ENCODE results near the gene ELMO1. TPM values are rescaled to one million over a fixed set of nuclear protein-coding genes. Genes with fewer than 3 reads are reported as not detected.
"Not testable (repeated sequence)": the region's sequence is repeated elsewhere in the genome, so short reads cannot be mapped to it uniquely, and the experiment has no call there.

The ELMO1 gene
- total RNA-seq, 1 experiment from 2014 or later, result not detected

DNA sequence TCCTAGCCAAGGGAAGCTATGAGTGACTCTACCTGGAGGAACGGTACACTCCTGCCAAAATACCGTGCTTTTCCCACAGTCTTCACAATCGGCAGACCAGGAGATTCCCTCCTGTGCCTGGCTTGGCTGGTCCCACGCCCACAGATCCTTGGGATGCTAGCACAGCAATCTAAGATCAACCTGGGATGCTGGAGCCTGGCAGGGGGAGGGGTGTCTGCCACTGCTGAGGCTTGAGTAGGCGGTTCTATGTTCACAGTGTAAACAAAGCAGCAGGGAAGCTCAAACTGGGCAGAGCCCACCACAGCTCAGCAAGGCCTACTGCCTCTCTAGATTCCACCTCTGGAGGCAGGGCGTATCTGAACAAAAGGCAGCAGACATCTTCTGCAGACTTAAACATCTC, 295.3 kb downstream of the ELMO1 start:
- H3K4me3 ChIP-seq, result no peak overlapping the region
- H3K36me3 ChIP-seq, result no peaks in the 10 kb centered on the region
- no peaks in the 10 kb centered on the region for H3K27me3 ChIP-seq
- no peaks in the 10 kb centered on the region for H3K9me3 ChIP-seq
- no peak for DNase-seq

DNA sequence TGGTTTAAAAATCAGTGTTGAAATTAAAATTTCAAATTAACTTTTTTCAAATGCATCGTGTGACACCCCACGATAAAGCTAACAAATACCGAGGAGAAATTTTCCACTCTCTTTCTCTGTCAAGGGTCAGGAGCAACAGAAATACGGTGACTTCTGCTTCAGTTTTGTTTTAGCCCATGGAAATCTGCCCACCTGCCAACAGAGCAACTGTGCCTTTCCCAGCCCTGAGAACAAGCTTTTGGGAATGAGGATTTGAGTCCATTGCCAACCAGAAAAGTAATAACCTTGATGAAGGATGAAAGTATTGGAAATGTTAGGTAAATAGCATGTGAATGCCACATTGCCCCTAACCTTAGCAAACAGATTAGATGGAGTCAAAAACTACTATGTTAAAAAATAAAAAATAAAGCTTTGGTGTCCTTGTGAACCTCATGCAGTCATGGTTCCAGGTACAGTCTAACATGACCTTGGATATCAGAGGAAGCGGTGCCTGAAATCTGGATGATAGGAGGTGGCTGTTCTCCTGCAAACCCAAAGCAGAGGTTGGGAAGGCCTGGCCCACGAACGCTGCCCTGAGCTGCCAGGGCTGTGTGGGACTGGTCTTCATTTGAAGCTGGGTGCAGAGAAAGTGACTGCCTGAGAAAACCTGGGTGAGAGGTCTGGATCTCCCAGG, 296.8 kb downstream of the ELMO1 start:
- Histone ChIP-seq H3K4me3 (no peak overlapping the region), H3K36me3 (no peaks in the 10 kb centered on the region), H3K9me3 (no peaks in the 10 kb centered on the region), H3K27me3 (no peaks in the 10 kb centered on the region)
- no peak for DNase-seq

DNA sequence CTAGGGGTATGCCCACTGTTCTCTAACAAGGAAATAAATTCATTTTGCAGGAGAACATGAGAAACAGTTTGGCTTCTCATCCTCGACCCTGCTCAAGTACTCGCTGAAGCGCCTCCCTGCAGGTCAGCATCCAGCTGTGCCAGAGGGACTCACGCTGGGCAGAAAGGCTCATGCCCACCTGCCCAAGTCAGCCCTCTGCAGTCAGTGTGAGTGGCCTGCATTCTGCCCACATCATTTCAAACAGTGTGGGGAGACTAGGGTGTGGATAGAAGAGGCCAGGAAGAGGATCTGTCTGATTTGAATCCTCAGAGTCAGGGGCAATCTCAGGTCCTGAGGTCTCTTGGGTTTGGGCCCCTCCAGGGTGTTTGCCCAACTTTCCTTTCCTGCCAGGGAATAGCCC, 297.8 kb downstream of the ELMO1 start:
- H3K4me3 ChIP-seq, result no peak overlapping the region
- no peak for DNase-seq
- H3K27me3 ChIP-seq, result no peaks in the 10 kb centered on the region
- H3K9me3 ChIP-seq, result no peaks in the 10 kb centered on the region
- H3K36me3 ChIP-seq, result no peaks in the 10 kb centered on the region

DNA sequence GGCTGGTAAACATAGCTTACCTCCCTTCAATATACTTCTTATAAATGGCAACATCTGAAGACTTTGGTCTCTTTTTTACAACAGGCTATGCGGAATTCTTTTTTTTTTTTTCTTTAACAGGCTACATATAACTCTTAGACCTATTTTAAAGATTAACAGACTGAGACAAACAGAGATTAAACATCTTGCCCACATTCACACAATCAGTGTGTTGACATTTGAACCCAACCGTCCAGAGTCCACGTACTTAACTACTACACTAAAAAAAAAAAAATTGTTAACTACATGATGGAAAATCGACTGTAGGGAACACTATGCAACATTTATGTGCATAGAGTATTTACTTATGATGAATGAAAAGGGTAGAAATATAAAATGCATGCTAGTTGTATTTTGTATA, 298.5 kb downstream of the ELMO1 start:
- Histone ChIP-seq H3K27me3 (no peaks in the 10 kb centered on the region), H3K36me3 (no peaks in the 10 kb centered on the region), H3K9me3 (no peaks in the 10 kb centered on the region), H3K4me3 (no peak overlapping the region)
- DNase-seq, result no peak

DNA sequence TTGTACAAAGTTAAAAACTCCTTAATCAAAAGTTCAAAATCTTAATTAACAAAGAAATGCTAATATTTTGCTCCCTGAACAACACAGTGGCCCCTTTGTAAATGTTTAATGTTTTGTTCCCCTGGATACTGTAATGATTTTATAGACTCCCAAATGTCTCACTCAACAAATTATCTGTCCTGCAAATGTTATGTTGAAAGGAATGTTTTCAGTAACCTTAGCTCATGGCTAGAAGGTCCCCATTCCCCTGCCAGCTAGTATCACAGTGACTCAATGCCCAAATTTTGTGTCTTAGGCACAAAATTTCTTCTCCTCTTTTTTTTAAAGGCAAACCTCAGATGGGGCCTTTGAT, 298.9 kb downstream of the ELMO1 start:
- no peak for DNase-seq
- no peaks in the 10 kb centered on the region for H3K27me3 ChIP-seq
- H3K4me3 ChIP-seq, result no peak overlapping the region
- no peaks in the 10 kb centered on the region for H3K36me3 ChIP-seq
- no peaks in the 10 kb centered on the region for H3K9me3 ChIP-seq

DNA sequence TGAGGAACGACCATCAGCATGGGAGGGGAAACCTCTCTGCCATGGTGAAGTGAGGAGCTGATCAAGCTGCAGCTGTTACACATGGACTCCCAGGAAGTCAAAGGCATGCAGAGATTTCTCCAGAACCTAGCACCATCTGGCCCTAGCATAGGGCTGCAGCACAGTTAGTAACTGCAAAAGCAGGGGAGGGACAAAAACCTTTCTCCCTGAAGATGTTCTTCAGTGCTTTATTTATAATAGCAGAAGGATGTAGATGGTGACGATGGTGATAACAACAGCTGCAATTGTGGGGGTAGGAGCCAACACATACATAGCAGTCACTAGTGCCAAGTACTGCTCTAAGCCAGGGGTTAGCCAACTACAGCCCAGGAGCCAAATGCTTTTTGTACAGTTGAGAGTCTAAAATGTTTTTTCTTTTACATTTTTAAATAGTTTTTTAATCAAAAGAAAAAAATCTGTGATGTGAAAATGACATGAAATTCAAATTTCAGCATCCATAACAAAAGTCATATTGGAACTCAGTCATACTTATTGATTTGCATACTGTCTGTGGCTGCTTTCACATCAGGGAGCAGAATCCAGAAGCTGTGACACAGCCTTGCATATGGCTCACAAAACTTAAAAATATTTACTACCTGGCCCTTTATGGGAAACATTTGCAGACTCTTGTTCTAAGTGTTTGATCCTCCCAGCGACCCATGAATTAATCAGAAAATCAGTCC, 299.5 kb downstream of the ELMO1 start:
- no peaks in the 10 kb centered on the region for H3K36me3 ChIP-seq
- no peak overlapping the region for H3K4me3 ChIP-seq
- no peaks in the 10 kb centered on the region for H3K27me3 ChIP-seq
- no peaks in the 10 kb centered on the region for H3K9me3 ChIP-seq
- DNase-seq, result peak; percentile 27

DNA sequence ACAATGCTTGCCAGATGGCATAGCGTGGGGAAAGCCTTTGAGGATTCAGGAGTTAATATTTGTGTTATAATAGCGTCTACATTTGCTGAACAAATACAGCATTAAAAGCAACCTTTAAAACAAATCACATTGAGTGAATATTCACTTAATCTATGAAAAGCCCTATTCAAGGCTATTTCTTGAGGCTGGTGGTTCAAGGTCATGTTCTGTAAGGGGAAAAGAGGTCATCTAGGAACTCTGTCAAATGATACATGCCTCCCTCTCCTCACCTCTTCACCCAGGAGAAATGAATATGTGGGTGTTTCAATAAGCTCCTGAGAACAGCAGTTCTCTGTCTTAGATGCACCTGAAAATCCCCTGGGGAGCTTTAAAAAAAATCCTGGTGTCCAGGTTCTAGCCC, 303.0 kb downstream of the ELMO1 start:
- H3K27me3 ChIP-seq, result no peaks in the 10 kb centered on the region
- no peaks in the 10 kb centered on the region for H3K9me3 ChIP-seq
- no peak for DNase-seq
- H3K36me3 ChIP-seq, result no peaks in the 10 kb centered on the region
- no peak overlapping the region for H3K4me3 ChIP-seq

DNA sequence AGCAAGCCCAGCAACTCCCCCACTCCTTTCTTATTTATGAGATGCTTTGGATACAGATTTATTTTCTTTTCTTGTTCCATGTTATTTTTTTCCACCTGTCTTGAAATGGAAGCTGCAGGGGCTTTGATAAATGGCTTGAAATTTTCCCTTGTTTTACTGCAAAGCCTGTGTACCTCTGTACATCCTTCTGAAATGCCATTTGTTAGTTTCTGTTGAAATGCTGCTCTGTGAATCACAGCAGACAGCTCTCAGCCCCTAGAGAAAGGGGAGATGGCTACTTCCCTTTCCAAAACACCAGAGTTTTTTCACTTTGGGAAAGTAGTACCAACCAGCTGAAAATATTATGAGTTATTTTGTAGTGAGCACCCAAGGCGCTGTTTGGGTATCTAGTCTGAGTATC, 304.2 kb downstream of the ELMO1 start:
- H3K9me3 ChIP-seq, result no peaks in the 10 kb centered on the region
- H3K27me3 ChIP-seq, result no peaks in the 10 kb centered on the region
- H3K4me3 ChIP-seq, result no peak overlapping the region
- DNase-seq, result no peak
- H3K36me3 ChIP-seq, result no peaks in the 10 kb centered on the region

DNA sequence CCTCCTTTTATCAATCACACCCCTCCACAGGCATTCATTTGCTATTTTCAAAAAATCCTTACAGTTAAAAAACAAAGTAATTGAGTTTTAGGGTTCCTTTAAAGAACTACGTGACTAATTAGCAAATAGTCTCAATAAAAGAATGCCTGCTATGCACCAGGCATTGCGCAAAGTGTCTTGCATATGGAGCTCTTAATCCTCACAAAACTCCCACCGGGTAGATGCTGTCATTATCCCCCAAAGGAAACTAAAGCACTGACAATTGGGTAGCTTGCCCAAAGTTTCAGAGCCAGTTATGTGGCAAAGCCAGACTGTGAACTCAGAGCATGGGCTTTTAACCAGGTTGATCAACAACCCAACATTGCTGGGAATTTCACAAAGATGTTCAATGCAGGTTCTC, 305.7 kb downstream of the ELMO1 start:
- Histone ChIP-seq H3K4me3 (no peak overlapping the region), H3K36me3 (no peaks in the 10 kb centered on the region), H3K27me3 (no peaks in the 10 kb centered on the region), H3K9me3 (no peaks in the 10 kb centered on the region)
- DNase-seq, result no peak

DNA sequence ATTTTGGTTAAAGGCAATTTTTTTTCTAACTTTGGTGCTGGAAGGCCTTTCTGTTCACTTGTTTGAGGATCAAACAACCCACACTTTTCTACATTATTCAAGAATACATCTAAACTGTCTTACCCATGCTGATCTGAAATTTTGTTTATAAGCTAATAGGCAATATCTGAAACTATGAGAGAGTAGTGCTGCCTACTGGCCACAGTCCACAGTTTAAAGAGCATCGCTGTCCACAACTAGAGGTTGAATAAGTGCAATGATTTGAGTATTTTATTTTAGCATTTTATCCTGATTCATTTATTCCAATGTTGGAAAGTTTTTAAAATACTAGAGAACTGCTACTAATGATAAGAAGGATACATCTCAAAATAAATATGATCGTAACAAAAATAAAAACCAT, 306.9 kb downstream of the ELMO1 start:
- Histone ChIP-seq H3K9me3 (no peaks in the 10 kb centered on the region), H3K36me3 (no peaks in the 10 kb centered on the region), H3K4me3 (no peak overlapping the region), H3K27me3 (no peaks in the 10 kb centered on the region)
- DNase-seq, result no peak

DNA sequence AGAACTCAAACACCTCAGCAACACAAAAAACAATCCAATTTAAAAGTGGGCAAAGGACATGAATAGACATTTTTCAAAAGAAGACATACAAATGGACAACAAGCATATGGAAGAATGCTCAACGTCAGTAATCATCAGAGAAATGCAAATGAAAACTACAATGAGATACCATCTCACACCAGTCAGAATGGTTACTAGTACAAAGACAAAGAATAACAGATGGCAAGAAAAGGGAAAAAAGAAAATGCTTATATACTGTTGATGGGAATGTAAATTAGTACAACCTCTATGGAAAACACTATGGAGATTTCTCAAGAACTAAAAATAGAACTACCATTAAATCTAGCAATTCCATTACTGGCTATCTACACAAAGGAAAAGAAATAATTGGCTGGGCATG, 314.8 kb downstream of the ELMO1 start:
- not testable (repeated sequence) for H3K4me3 ChIP-seq, H3K9me3 ChIP-seq, DNase-seq

DNA sequence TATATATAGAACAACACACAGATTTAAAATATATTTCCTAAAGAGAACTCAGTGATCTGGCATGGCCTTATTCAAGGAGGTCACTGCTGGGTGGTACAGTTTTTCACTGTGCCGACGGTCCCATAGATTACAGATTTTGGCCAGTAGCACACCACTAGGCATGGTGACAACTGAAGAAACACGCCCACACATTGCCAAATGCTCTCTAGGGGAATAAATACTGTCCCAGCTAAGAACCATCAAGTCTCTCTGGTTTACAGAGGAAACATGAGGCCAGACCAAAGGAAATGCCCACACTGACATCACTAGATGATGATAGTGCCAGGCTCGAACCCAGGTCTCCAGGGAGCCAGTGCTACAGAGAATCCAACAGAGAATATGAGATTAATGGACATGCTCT, 316.8 kb downstream of the ELMO1 start:
- Histone ChIP-seq H3K36me3 (no peaks in the 10 kb centered on the region), H3K9me3 (no peaks in the 10 kb centered on the region), H3K27me3 (no peaks in the 10 kb centered on the region), H3K4me3 (no peak overlapping the region)
- DNase-seq, result no peak

More for the DNA sequence above, 314.8 kb downstream of the ELMO1 start:
- H3K36me3 ChIP-seq, H3K27me3 ChIP-seq: not testable (repeated sequence)

DNA sequence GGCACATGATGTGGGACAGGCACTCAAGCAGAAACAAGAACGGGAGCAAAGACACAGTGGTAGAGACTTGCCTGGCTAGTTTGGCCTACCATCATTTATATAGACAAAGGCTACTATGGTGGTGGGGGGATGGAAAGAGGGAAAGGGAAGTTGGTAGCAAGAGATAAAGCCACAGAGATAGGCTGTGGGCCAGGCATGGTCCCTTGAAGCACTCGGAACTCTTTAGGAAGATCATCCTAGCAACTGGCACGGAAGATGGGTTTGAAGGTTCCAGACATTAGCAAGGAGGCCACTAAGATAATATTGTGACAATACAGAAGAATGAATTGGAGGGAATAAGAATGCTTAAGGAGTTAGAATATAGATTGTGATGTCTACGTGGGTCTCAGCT, 319.6 kb downstream of the ELMO1 start:
- Histone ChIP-seq H3K36me3 (no peaks in the 10 kb centered on the region), H3K4me3 (no peak overlapping the region), H3K27me3 (no peaks in the 10 kb centered on the region), H3K9me3 (peaks cover 2% of the 10 kb centered on the region; the same call in 1 of the 2 replicates)
- DNase-seq, result no peak

DNA sequence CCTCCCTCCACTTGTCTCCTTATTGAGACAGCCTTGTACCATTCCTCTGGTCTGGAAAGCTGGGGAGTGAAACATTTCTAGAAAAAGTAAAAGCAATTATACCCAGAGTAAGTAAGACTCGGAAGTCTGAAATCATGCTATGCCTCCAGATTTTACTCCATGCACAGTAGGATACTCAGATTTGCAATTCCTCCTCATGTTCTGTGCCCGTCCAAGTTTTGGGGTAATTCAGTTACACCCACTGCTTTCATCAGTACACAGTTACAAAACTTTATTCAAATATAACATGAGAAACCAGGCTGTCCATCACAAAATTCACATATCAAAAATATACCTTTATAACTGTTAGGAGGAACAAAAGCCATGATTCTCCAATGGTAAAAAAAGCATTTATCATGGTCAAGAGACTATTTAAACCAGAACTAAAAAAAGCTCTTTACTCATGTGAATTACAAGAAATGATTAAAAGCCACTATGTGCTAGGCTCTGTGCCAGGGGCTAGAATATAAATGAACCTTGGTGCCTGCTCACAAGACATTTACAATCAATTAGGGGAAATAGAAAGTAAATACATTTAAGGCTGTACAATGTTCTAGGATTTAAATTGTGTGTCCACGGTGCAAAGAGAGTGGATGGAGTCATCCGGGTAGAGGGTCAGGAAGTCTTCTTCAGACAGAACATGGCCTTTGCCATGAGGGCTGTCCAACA, 320.2 kb downstream of the ELMO1 start:
- DNase-seq, result no peak
- no peak overlapping the region for H3K4me3 ChIP-seq
- no peaks in the 10 kb centered on the region for H3K27me3 ChIP-seq
- peaks cover 2% of the 10 kb centered on the region; the same call in 1 of the 2 replicates for H3K9me3 ChIP-seq
- H3K36me3 ChIP-seq, result no peaks in the 10 kb centered on the region

DNA sequence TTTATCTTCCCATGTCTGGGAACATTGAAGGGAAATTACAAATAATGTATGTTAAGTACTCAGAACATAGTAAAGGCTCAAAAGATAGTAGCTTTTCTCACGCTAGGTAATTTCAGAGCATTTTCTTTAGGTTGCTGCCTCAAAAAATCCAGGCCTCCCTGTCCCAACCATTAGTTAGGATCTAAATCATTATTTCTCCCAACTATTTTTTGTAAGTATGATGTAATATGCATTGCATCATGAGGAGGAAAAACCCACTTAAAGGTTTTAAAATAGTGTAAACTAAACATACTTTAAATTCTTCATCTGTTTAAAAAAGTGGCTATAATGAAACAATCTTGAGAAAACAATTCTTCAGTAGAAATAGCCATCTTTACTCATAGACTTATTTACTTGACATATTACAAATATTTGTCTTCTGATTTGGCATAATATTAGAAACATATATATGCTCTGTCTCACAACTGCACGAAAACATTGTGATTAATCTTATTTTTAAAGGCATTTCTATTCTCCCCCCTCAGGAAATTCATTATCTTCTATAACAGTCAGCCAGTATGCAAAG, 329.3 kb downstream of the ELMO1 start:
- DNase-seq, result no peak
- no peaks in the 10 kb centered on the region for H3K36me3 ChIP-seq
- no peak overlapping the region for H3K4me3 ChIP-seq
- no peaks in the 10 kb centered on the region for H3K9me3 ChIP-seq
- H3K27me3 ChIP-seq, result no peaks in the 10 kb centered on the region

DNA sequence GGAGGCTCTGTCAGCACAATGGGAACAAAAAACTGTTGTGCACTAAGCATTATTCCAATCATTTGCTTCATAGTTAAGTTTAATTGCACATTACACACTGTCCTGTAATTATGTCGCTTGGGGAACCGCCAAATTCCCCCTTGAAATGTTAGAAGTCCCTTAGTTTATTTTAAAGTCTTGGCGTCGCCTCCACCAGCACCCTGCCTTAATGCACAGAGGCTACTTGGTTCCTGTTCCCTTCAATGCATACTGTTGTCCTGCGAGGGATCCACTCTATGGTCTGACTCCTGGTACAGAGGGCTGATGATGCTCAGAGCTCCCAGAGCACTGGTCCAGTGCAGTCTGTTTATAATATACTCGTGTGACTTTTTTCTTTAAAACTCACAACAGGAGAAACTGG, 330.7 kb downstream of the ELMO1 start:
- no peak for DNase-seq
- H3K27me3 ChIP-seq, result no peaks in the 10 kb centered on the region

DNA sequence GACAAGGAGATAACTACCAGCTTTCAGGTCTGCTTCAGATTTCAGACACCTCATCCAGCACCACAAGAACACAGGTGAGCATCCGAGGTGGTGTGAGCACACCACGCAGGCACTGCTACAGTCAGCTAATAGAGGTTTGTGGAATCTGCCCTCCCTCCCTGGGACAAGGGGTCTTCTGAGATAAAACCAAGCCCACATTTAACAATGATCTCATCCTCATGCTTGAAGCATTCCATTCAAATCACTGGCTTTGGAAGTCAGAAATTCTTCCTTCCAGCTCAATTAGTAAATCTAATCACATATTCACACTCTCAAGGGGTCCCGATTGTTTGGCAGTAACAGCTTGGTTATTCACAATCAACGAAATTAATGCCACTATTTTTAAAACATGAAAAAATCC, 331.4 kb downstream of the ELMO1 start:
- no peaks in the 10 kb centered on the region for H3K27me3 ChIP-seq
- no peak overlapping the region for H3K4me3 ChIP-seq
- H3K9me3 ChIP-seq, result no peaks in the 10 kb centered on the region
- H3K36me3 ChIP-seq, result no peaks in the 10 kb centered on the region
- no peak for DNase-seq

More for the DNA sequence above, 330.7 kb downstream of the ELMO1 start:
- H3K36me3 ChIP-seq, result no peaks in the 10 kb centered on the region
- H3K4me3 ChIP-seq, result no peak overlapping the region
- no peaks in the 10 kb centered on the region for H3K9me3 ChIP-seq
